ENCODE measurements around the gene GNGT1.
"Not testable (repeated sequence)": the region's sequence is repeated elsewhere in the genome, so short reads cannot be mapped to it uniquely, and the experiment has no call there.

Gene GNGT1

GRCh38 chr7:93910076-93910994, 4.0 kb downstream of the GNGT1 start:
- DNase-seq: no peak

DNA sequence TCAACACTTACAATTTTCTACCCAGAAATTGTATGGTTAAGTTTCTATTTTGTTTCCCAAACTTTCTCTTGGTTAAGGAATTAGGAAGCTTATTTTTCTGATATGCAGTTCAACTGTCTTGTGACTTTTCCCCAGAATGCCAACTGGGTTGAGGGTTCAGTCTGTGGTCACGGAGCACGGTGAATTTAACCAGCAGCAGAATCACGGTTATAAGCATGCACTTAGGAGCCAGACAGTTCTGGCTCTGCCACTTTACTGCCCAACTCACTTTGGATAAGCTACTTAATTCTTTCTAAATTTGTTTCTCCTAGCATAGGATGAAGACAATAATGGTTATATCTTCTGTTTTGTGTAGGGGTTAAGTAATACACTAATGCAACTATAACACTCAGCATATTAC, 4.9 kb downstream of the GNGT1 start:
- DNase-seq: not testable (repeated sequence)

GRCh38 chr7:93911661-93912060, 5.3 kb downstream of the GNGT1 start:
- not testable (repeated sequence) for DNase-seq

GRCh38 chr7:93913197-93913596, 6.8 kb downstream of the GNGT1 start:
- no peak for DNase-seq

GRCh38 chr7:93914581-93915066, 8.3 kb downstream of the GNGT1 start:
- DNase-seq: no peak

DNA sequence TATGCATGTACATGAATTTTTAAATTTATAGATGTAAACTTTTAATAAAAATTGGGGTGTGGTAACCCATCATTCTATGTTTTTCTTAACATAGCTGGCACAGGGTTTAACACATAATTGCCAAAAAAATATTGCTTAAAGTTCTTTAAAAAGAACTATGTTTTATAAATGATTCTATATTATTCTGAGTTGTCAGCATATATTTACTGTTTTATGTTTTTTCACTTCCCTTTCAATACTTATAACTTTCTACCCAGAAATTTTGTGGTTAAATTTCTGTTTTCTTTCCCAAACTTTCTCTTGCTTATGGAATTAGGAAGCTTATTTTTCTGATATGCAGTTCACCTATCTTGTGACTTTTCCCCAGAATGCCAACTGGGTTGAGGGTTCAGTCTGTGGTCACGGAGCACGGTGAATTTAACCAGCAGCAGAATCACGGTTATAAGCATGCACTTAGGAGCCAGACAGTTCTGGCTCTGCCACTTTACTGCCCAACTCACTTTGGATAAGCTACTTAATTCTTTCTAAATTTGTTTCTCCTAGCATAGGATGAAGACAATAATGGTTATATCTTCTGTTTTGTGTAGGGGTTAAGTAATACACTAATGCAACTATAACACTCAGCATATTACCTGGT, 9.0 kb downstream of the GNGT1 start:
- not testable (repeated sequence) for DNase-seq

- not testable (repeated sequence) for DNase-seq
Measured at GRCh38 chr7:93915888-93916287, 9.5 kb downstream of the GNGT1 start.

- DNase-seq: not testable (repeated sequence)
Measured at GRCh38 chr7:93916315-93916714, 9.9 kb downstream of the GNGT1 start.

GRCh38 chr7:93920496-93921182, 14.3 kb downstream of the GNGT1 start:
- no peak for DNase-seq

- no peak for DNase-seq
Measured at GRCh38 chr7:93921186-93921585, 14.8 kb downstream of the GNGT1 start.

DNA sequence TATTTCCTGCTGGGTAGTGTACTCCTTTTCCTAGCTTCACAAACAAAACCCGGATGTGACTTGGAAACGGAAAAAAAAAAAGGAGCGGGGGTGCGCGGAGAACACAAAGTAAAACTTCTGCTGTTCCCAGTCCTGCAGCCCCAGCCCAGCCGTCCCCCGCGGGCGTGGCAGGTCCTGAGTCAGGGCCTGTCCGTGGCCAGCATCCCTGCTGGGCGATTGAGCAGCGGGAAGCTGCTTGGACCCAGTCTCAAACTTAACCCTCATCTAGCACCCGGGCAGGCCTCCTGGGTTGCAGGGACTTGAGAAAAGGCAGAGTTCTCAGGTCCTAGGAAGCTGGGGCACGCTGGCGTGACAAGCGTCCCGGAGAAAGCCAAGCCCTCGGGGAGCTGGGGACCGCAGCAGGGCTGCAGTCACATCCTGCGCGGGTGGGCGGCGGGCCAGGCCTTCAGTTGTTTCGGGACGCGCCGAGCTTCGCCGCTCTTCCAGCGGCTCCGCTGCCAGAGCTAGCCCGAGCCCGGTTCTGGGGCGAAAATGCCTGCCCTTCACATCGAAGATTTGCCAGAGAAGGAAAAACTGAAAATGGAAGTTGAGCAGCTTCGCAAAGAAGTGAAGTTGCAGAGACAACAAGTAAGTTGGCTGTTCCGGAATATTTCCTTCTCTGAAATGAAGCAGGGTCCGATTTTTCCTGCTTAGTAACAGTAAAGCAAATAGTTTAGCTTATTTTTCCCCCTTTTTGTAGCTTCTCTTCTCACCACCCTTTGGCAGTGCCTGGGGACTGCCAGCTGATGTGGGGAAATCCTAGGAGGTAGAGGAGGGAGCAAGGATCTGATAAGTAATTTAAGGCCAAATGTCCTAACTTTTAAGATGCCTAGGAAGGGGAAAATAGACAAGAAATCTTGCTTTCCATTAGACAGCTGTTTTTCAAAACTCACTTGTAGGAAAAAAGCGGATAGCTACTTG, 15.5 kb downstream of the GNGT1 start, which contains the start of gene GNG11:
GNG11 (plus strand) TSS at position 129 of the 960 bp plus-strand sequence; CDS start at position 532, 403 bp downstream.
- peak in 2 of 5 donors; percentile 6 to 13 for DNase-seq

- no peak for DNase-seq
Measured at GRCh38 chr7:93923296-93923695, 16.9 kb downstream of the GNGT1 start.

DNA sequence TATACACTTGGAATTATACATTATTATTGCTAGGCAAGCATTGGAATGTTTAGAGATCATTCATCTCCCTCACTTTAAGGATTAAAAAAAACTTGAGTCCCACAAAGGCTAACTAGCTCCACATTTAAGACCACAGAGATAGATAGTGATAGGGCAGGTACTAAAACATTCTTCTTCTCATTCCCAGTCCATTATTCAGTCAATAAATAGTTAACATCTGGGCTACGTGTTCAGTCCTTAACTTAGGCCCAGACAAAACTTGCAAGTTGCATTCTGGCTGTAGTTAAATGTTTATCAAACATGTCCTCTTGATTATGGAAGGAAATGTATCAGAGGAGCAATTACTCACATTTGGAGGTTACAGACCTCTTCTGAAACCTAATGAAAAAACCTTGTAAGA, 17.6 kb downstream of the GNGT1 start:
- no peak for DNase-seq

DNA sequence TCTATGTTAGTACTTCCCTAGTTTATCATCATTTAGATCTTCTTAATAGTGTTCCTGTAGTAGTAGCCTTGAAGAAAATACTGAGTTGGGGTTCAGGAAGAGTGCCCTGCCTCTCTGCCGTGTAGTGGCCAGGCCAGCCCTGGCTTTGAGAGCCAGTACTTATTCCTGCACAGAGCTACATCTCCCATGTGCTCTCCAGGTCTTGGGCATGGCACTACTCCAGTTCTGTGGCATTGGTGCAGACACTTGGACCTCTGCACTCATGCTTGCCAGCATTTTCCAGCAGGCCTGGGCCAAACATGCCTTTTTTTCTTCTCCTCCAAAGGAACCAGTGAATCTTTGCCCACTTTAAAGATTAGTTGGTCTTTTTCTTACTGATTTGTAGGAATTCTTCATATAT, 20.4 kb downstream of the GNGT1 start:
- no peak for DNase-seq

DNA sequence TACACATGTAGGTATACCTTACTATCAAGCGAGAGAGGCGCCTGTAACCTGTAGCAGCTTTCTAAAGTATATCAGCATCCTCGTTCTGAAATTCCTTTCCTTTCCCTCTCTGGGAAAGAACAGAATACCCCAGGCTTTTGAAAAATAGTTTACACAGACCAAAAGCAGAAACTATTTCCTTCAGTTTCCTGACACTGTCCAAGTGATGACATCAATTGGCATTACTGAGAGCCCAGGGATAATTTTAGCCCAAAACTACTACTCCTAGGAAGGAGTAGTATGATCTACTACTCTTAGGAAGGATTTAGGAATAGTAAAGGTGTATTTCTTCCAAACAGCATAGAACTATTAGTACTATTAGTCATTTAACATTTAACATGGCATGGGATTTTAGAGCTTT, 21.2 kb downstream of the GNGT1 start:
- no peak for DNase-seq

- no peak for DNase-seq
Measured at GRCh38 chr7:93931655-93932054, 25.3 kb downstream of the GNGT1 start.

DNA sequence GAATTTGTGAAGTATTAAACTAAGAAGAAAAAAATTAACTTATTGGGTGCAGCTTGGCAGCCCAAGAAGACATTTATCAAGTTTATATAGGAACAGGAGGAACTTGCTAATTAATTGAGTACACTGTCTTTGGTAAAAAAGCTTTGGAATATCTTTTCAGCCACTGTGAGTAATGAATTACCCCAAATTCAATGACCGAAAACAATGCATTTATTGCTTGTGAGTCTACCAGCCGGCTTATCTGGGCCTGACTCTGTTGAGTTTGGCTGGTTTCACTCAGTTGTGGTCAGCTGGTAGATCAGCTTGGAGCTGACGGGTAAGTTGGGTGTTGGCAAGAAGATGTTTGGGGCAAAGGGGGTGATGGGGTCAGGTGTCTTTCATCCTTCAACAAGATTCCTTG, 26.8 kb downstream of the GNGT1 start:
- no peak for DNase-seq

DNA sequence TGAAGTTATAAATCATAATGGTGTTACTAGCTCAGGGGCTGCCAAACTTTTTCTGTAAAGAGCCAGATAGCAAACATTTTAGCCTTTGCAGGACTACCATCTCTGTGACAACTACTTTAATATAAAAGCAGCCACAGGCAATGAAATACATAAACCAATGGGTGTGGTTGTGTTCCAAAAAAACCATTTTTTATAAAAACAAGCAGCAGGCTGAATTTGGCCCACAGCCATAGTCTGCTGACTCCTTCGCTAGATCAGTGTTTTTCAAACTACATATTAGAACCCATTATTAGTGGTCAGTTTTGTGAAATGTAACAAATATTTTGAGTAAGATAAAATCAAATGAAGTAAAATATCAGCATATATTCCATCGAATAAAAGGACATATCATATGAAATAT, 28.7 kb downstream of the GNGT1 start:
- DNase-seq: no peak

GRCh38 chr7:93937818-93938217, 31.5 kb downstream of the GNGT1 start:
- no peak for DNase-seq

DNA sequence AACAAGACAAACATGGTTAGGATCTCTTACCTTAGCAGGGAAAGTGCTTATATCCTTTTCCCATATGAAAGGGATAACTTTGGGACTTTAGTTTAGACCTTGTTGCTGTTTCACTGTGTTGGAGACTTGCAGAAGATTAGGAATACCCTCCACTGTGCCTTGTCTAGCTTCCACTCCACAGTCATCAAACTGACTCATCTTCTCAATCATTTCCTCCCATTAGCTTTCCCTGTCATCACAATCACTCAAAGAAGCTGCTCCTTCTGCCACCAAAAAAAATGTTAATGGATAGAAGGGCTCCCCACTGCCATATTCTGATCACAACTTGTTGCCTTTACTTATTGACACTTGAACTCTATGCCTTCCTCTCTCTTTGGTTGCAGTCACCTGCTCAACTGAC, 31.9 kb downstream of the GNGT1 start:
- no peak for DNase-seq

DNA sequence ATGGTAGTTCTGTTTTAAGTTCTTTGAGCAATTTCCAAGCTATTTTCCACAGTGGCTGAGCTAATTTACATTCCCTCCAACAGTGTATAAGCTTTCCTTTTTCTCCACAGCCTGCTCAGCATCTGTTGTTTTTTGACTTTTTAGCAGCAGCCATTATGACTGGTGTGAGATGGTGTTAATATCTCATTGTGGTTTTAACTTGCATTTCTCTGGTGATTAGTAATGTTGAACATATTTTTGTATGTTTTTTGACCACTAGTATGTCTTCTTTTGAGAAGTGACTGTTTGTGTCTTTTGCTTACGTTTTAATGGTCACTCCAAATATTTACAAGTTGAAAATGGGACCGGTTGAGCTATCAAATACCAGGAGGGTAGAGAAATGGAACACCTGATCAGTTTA, 35.6 kb downstream of the GNGT1 start:
- DNase-seq: no peak
